SK-N-DZ (cell line): ENCODE measurements around the gene HOXA6.

Experiments used
- DNase-seq: peaks from one replicate; pipeline ENCODE4 v3.0.0-alpha.2; 2015; ENCODE audit warnings: low spot score

The HOXA6 gene

GRCh38 chr7:27123477-27124053, 24.0 kb downstream of the HOXA6 start:
- no peak for DNase-seq

- DNase-seq: no peak
Measured at GRCh38 chr7:27123007-27123476, 24.5 kb downstream of the HOXA6 start.

GRCh38 chr7:27122077-27122910, 25.3 kb downstream of the HOXA6 start:
- DNase-seq: no peak

GRCh38 chr7:27121684-27122076, 25.9 kb downstream of the HOXA6 start:
- no peak for DNase-seq

GRCh38 chr7:27119412-27119911, 28.1 kb downstream of the HOXA6 start:
- DNase-seq: no peak

GRCh38 chr7:27118580-27118979, 29.0 kb downstream of the HOXA6 start:
- DNase-seq: no peak

- DNase-seq: no peak
Measured at GRCh38 chr7:27117887-27118491, 29.6 kb downstream of the HOXA6 start.

- DNase-seq: no peak
Measured at GRCh38 chr7:27116962-27117886, 30.4 kb downstream of the HOXA6 start.

- no peak for DNase-seq
Measured at GRCh38 chr7:27116031-27116961, 31.3 kb downstream of the HOXA6 start.

- DNase-seq: no peak
Measured at GRCh38 chr7:27115221-27116026, 32.1 kb downstream of the HOXA6 start.

- DNase-seq: no peak
Measured at GRCh38 chr7:27114881-27115220, 32.7 kb downstream of the HOXA6 start.

- no peak for DNase-seq
Measured at GRCh38 chr7:27113991-27114769, 33.4 kb downstream of the HOXA6 start.

- peak; percentile 18 for DNase-seq
Measured at GRCh38 chr7:27112955-27113949, 34.3 kb downstream of the HOXA6 start.

GRCh38 chr7:27112361-27112760, 35.2 kb downstream of the HOXA6 start:
- no peak for DNase-seq

- DNase-seq: no peak
Measured at GRCh38 chr7:27111751-27112277, 35.8 kb downstream of the HOXA6 start.

- DNase-seq: no peak
Measured at GRCh38 chr7:27111042-27111750, 36.4 kb downstream of the HOXA6 start.
